Measurements from ENCODE around the gene NFIX.

DNA sequence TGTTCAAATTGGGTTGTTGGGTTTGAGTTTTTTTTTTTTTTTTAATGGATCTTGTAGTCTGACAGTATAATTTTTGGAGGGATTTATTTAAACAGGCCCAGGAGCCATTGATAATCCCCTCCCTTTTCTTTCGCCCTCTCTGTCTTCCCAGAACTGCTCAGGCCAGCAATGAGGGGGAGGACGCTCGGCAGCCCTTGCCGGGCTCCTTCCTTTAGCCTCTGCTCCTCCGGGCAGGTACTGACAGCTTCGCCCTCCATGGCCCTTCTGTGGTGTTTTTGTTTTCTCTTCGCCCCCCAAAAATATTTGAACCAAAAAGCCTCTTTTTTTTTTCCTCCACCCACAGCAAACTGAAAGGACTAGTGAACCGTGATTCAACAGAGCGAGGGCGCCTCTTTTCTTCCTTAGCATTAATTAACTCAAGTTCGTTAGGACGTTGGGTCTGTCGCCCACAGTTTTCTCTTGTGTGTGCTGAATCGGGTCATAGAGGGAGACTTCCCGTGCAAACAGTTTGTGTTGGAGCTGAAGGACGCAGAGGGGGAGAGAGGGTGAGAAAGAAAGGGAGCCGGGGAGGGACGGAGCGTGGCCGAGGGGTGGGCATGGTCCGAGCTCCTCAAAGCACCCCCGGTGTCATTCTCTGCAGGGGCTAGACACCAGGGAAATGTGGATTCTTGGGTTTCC lies 21.5 kb downstream of the NFIX start:
- TF ChIP-seq, protein P1, sequence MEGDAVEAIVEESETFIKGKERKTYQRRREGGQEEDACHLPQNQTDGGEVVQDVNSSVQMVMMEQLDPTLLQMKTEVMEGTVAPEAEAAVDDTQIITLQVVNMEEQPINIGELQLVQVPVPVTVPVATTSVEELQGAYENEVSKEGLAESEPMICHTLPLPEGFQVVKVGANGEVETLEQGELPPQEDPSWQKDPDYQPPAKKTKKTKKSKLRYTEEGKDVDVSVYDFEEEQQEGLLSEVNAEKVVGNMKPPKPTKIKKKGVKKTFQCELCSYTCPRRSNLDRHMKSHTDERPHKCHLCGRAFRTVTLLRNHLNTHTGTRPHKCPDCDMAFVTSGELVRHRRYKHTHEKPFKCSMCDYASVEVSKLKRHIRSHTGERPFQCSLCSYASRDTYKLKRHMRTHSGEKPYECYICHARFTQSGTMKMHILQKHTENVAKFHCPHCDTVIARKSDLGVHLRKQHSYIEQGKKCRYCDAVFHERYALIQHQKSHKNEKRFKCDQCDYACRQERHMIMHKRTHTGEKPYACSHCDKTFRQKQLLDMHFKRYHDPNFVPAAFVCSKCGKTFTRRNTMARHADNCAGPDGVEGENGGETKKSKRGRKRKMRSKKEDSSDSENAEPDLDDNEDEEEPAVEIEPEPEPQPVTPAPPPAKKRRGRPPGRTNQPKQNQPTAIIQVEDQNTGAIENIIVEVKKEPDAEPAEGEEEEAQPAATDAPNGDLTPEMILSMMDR (conservative IDR thresholded peaks at IDR 0.05 in 1 of 2, IDR thresholded peaks at IDR 0.05 in 1 of 2; ENCODE audit: extremely low read depth in 1 of 2, insufficient read depth in 1 of 2, low read depth in 1 of 2, low read length in 2 of 2), result no peak
- TF ChIP-seq EZH2 (IDR thresholded peaks at IDR 0.05; ENCODE audit: borderline replicate concordance, low read length), result no peak
